GM23338 (cell line): Measurements from ENCODE around the gene TM9SF4. TPM values are rescaled to one million over a fixed set of nuclear protein-coding genes. Genes with fewer than 3 reads are reported as not detected.

Experiments used
- ATAC-seq: fragments of 200-7000 bp; cut with Tn5 transposase; 3 replicates; pipeline ENCODE4 v1.9.1; 2020
- DNase-seq: peaks from one replicate; pipeline ENCODE4 v3.0.0-alpha.2; 2015; ENCODE audit warnings: low spot score
- H2AFZ ChIP-seq: fragments of 200-600 bp; sonication (generic); 2 replicates; pipeline ENCODE4 v1.8.0; 2016; ENCODE audit warnings: antibody characterized with exemption, mild to moderate bottlenecking, moderate library complexity
- H3F3A ChIP-seq: fragments of 200-600 bp; sonication (generic); replicated peaks from 2 replicates; pipeline ENCODE4 v1.8.0; 2017; ENCODE audit warnings: antibody characterized with exemption, mixed run types, low read depth
- H3K27ac ChIP-seq: fragments of 200-600 bp; sonication (generic); 2 replicates; pipeline ENCODE4 v1.6.1; 2016; ENCODE audit warnings: low read depth
- H3K27me3 ChIP-seq: fragments of 200-600 bp; sonication (generic); 2 replicates; pipeline ENCODE4 v1.8.0; 2016; ENCODE audit warnings: mild to moderate bottlenecking, mixed run types, moderate library complexity; ENCODE audit not compliant: insufficient read depth
- H3K36me3 ChIP-seq: fragments of 200-600 bp; sonication (generic); 2 replicates; pipeline ENCODE4 v1.8.0; 2016; ENCODE audit warnings: mild to moderate bottlenecking; ENCODE audit not compliant: insufficient read depth
- H3K4me1 ChIP-seq: fragments of 200-600 bp; sonication (generic); 2 replicates; pipeline ENCODE4 v1.8.0; 2016; ENCODE audit warnings: mild to moderate bottlenecking, moderate library complexity; ENCODE audit not compliant: insufficient read depth
- H3K4me2 ChIP-seq: fragments of 200-600 bp; sonication (generic); 2 replicates; pipeline ENCODE4 v1.7.1; 2017; ENCODE audit warnings: mixed run types
- H3K4me3 ChIP-seq: fragments of 200-600 bp; sonication (generic); 2 replicates; pipeline ENCODE4 v1.6.1; 2016; ENCODE audit warnings: mixed run types
- H3K79me2 ChIP-seq: fragments of 200-600 bp; sonication (generic); replicated peaks from 2 replicates; pipeline ENCODE4 v1.8.0; 2017; ENCODE audit warnings: mild to moderate bottlenecking; ENCODE audit not compliant: insufficient read depth
- H3K9me2 ChIP-seq: fragments of 200-600 bp; sonication (generic); 2 replicates; pipeline ENCODE4 v1.8.0; 2017; ENCODE audit not compliant: insufficient read depth
- H4K20me1 ChIP-seq: fragments of 200-600 bp; sonication (generic); replicated peaks from 2 replicates; pipeline ENCODE4 v1.8.0; 2017; ENCODE audit warnings: mild to moderate bottlenecking; ENCODE audit not compliant: insufficient read depth
- H3K27ac Mint-ChIP-seq: 2 replicates; pipeline ENCODE4 v1.8.0; 2020; ENCODE audit warnings: inconsistent platforms, mild to moderate bottlenecking, moderate library complexity, mixed read lengths
- H3K27me3 Mint-ChIP-seq: 3 replicates; pipeline ENCODE4 v1.8.0; 2022; ENCODE audit warnings: low read depth, mild to moderate bottlenecking, moderate library complexity, mixed read lengths, inconsistent platforms; ENCODE audit not compliant: insufficient read depth, poor library complexity
- H3K36me3 Mint-ChIP-seq: 3 replicates; pipeline ENCODE4 v1.8.0; 2021; ENCODE audit warnings: low read depth, mild to moderate bottlenecking, inconsistent platforms, moderate library complexity, mixed read lengths
- H3K4me1 Mint-ChIP-seq: 3 replicates; pipeline ENCODE4 v1.8.0; 2020; ENCODE audit warnings: mild to moderate bottlenecking, inconsistent platforms, mixed read lengths
- H3K4me3 Mint-ChIP-seq: 3 replicates; pipeline ENCODE4 v1.8.0; 2021; ENCODE audit warnings: moderate library complexity, mild to moderate bottlenecking, inconsistent platforms, mixed read lengths
- H3K9me3 Mint-ChIP-seq: 3 replicates; pipeline ENCODE4 v1.8.0; 2020; ENCODE audit warnings: moderate library complexity, mild to moderate bottlenecking, inconsistent platforms, mixed read lengths
- CREB1 ChIP-seq: fragments of 250-450 bp; sonication (Bioruptor Pico); IDR thresholded peaks from 2 replicates; pipeline ENCODE4 v1.5.0; 2020; ENCODE audit warnings: low read depth, mild to moderate bottlenecking, moderate library complexity
- ETS1 ChIP-seq: IDR thresholded peaks from 2 replicates; pipeline ENCODE4 v1.6.1; 2016; ENCODE audit warnings: antibody characterized with exemption
- EZH2phosphoT487 ChIP-seq: fragments of 200-600 bp; sonication (generic); IDR thresholded peaks from one replicate; pipeline ENCODE4 v1.8.1; 2018; ENCODE audit warnings: antibody characterized with exemption; ENCODE audit not compliant: unreplicated experiment
- JUNB ChIP-seq: IDR thresholded peaks from one replicate; pipeline ENCODE4 v1.6.1; 2016; ENCODE audit warnings: antibody characterized with exemption; ENCODE audit not compliant: unreplicated experiment
- STAT1 ChIP-seq: IDR thresholded peaks from one replicate; pipeline ENCODE4 v1.6.1; 2016; ENCODE audit warnings: antibody characterized with exemption; ENCODE audit not compliant: unreplicated experiment
- ZNF462 ChIP-seq: fragments of 250-450 bp; sonication (Bioruptor Pico); IDR thresholded peaks from 2 replicates; pipeline ENCODE4 v1.5.0; 2020; ENCODE audit warnings: mild to moderate bottlenecking, moderate library complexity
- polyA plus RNA-seq: library from polyadenylated mRNA; unstranded; fragments of >200 nt; fragmentation: Nextera tagmentation; extraction: Ambion mirVana; gene quantifications from 2 replicates; pipeline ENCODE4 v1.2.1, GENCODE V29; 2016
- total RNA-seq: library from RNA; depleted of rRNA; stranded (reverse); fragments of >200 nt; shearing (Covaris generic); gene quantifications from 2 replicates; pipeline ENCODE4 v1.2.3, GENCODE V29; 2014
- TF ChIP-seq, protein P1 (sequence below): IDR thresholded peaks from one replicate; pipeline ENCODE4 v1.6.1; 2018; ENCODE audit warnings: antibody characterized with exemption; ENCODE audit not compliant: unreplicated experiment

TM9SF4 gene
- total and polyA plus RNA-seq, 2 experiments from 2014 or later, result 20.4 to 52.6 TPM

DNA sequence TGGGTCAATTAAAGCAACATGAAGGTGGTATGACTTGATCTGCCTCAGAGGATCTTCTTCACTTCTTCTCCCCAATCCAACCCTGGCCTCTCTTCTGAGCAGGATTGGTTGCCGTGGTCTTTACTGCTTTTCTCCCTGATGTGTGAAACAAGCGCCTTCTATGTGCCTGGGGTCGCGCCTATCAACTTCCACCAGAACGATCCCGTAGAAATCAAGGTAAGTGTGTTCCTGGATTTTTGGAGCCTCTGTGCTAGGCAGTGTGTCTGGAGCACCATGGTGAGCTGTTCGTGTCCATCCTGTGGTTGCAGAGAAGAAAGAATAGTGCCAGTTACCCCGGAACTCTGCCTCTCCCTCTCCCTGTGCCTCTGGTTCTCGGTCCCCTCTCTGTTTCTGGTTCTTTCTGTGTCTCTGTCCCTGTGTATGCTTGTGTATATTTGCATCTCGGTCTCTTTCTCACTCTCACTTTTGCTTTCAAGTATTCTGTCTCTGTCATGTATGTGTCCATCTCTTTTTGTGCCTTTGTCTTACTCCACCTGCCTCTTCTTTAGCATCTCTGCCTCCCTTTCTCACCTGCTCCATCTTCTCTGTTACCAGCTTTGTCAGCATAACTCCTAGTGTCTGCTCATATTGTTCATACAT, 23.5 kb downstream of the TM9SF4 start (continued):
- TF ChIP-seq ZNF462 (no peak), EZH2phosphoT487 (no peak), JUNB (no peak)

DNA sequence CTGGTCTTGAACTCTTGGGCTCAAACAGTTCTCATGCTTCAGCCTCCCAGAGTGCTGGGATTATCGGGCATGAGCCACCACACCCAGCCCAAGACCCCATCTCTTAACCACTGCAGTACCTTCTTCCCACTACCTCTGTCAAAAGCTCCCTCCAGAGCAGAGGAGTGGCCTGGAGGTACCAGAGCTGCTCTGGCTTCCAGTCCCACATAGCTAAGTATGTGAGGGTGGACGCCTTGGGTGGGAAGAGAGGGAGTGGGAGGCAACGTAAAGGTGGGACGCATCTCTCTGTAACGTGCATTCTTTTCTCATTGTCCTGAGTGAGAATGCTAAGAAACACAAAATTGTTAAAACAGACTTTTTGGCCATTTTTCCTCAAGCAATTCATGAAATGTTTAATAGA, 24.5 kb downstream of the TM9SF4 start:
- Histone ChIP-seq H3K36me3 (peaks cover 14% of the 10 kb centered on the region), H3K79me2 (peaks cover 40% of the 10 kb centered on the region), H3K4me1 (no peaks in the 10 kb centered on the region), H3K27me3 (no peaks in the 10 kb centered on the region), H3K9me2 (no peaks in the 10 kb centered on the region), H2AFZ (no peak overlapping the region), H4K20me1 (peaks cover 51% of the 10 kb centered on the region), H3K27ac (no peak overlapping the region), H3K4me3 (no peak overlapping the region), H3F3A (no peaks in the 10 kb centered on the region), H3K4me2 (no peak overlapping the region)
- Mint-ChIP-seq H3K27me3 (peaks cover 2% of the 10 kb centered on the region), H3K27ac (no peak overlapping the region), H3K4me1 (peaks cover 9% of the 10 kb centered on the region; the same call in 2 of the 3 replicates), H3K9me3 (no peaks in the 10 kb centered on the region), H3K4me3 (no peak overlapping the region), H3K36me3 (peaks cover 18% of the 10 kb centered on the region)
- no peak for DNase-seq
- ATAC-seq, result no peak
- TF ChIP-seq CREB1 (no peak), STAT1 (no peak), ETS1 (no peak)
- TF ChIP-seq, protein P1, sequence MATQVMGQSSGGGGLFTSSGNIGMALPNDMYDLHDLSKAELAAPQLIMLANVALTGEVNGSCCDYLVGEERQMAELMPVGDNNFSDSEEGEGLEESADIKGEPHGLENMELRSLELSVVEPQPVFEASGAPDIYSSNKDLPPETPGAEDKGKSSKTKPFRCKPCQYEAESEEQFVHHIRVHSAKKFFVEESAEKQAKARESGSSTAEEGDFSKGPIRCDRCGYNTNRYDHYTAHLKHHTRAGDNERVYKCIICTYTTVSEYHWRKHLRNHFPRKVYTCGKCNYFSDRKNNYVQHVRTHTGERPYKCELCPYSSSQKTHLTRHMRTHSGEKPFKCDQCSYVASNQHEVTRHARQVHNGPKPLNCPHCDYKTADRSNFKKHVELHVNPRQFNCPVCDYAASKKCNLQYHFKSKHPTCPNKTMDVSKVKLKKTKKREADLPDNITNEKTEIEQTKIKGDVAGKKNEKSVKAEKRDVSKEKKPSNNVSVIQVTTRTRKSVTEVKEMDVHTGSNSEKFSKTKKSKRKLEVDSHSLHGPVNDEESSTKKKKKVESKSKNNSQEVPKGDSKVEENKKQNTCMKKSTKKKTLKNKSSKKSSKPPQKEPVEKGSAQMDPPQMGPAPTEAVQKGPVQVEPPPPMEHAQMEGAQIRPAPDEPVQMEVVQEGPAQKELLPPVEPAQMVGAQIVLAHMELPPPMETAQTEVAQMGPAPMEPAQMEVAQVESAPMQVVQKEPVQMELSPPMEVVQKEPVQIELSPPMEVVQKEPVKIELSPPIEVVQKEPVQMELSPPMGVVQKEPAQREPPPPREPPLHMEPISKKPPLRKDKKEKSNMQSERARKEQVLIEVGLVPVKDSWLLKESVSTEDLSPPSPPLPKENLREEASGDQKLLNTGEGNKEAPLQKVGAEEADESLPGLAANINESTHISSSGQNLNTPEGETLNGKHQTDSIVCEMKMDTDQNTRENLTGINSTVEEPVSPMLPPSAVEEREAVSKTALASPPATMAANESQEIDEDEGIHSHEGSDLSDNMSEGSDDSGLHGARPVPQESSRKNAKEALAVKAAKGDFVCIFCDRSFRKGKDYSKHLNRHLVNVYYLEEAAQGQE, result no peak
